GM12801 (cell line): ENCODE measurements around the gene ORC1.

Experiments
- CTCF ChIP-seq: IDR thresholded peaks from one replicate; pipeline ENCODE4 v1.5.1; 2011; ENCODE audit warnings: control low read depth; ENCODE audit not compliant: insufficient read length; ENCODE audit errors: extremely low read depth

ORC1 gene

GRCh38 chr1:52355847-52356505, 48.2 kb downstream of the ORC1 start:
- no peak for TF ChIP-seq CTCF

DNA sequence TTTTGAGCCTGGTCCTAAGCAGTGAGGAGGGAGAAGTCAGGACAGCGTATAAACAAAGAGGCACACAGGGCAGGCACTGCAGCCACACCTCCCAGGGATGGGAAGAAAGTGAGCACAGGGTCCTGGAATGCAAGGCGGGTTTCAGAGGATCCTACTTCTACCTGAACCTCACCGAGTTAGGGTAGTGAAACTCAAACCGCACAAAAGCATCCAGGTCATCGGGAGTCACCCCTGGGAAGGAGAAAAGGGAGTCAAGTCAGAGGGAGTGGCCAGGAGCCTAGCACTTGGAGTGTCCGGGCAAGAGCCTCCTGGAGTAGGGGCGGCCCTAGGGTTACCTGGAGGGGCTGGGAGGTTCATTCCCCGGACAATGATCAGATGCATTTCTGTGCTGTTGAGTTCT, 48.8 kb downstream of the ORC1 start:
- TF ChIP-seq CTCF: no peak

DNA sequence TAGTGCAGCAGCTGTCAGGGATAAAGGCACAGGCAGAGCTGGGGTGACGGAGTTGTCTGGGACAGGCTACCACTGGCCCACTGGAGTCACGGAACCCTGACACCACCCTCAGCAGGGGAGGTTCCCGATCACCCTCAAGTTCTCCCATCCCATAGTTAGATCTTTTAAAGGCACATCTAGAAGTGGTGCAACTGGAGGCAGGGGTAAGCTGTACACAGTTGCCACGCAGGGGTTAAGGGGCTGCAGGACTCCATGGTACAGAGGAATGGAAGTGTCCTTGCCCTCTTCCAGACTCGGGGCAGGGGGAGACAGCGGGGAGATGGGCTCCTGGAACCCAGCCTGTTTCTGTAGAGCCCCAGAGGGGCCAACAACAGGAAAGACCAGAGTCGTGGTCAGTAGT, 51.5 kb downstream of the ORC1 start:
- TF ChIP-seq CTCF: no peak

DNA sequence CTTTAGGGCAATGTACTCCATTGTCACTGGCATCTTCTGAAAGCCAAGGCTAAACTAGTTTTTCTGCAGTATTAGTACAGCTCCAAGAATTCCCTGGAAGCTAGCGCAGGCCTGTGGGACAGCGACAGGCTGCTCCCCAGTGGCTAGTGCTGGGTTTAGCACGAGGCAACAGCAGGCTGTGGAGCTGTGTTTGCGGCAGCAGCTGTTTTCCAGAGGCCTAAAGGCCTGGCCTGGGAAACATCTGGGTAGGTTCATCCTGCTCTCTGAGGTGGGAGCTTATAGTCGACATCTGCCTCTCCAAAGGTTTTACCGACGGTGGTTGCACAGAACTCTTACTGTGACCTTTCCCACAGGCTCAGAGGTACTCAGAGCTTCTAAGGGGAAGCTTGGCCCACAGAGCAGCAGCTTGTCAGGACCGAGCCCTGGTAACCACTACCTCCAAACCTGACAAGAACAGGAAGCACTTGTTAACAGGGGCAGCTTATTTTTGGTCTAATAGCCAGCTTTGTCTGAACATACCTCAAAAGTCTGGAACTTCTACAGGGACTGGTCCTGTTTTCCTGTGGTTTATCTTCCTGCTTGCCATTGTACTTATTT, 55.4 kb downstream of the ORC1 start:
- no peak for TF ChIP-seq CTCF

DNA sequence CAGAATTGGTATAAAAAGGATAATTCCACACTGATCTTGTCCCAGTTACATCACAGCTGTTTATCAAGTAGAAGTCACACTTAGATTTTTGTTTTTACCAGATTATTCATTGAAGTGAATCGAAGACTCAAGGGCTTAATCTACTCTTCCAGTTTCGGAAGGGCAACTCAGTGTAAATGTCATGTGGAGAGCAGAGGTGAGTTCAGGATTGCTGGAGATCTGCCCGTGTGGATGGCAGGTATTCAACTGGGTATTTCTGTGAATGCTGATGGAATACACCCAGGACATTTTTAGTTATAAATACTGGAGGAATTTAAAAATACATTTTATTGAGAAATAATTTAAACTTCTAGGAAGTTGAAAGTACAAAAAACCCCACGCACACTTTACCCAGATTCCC, 57.6 kb downstream of the ORC1 start:
- TF ChIP-seq CTCF: no peak

- TF ChIP-seq CTCF: no peak
Measured at GRCh38 chr1:52345252-52345651, 59.0 kb downstream of the ORC1 start.

DNA sequence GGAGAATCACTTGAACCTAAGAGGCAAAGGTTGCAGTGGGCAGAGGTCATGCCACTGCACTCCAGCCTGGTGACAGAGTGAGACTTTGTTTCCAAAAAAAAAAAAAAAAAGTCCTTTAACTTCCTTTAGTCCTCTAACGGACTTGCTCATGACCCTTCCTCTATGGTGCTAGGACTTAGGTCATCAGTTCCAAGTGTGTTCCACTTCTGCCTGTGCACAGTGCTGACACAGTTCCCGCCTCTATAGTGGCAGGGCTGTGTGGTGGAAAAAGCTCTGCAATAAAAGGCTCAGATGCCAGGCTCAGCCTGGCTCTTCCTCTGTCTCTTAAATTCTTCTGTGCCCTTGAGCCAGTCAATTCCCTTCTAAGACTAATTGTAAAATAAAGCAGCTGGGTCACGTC, 60.2 kb downstream of the ORC1 start:
- TF ChIP-seq CTCF: no peak
